Ectodermal cell (in vitro differentiated cells): ENCODE measurements around the gene GPD1L.
"Not testable (repeated sequence)": the region's sequence is repeated elsewhere in the genome, so short reads cannot be mapped to it uniquely, and the experiment has no call there.

ENCODE experiments used
- H3K27ac ChIP-seq: 2 replicates; pipeline ENCODE4 v1.7.0; 2013; ENCODE audit warnings: mild to moderate bottlenecking, low read depth, low read length; ENCODE audit not compliant: insufficient read depth, poor library complexity, severe bottlenecking
- H3K27me3 ChIP-seq: 2 replicates; pipeline ENCODE4 v1.7.0; 2013; ENCODE audit warnings: mild to moderate bottlenecking, low read length; ENCODE audit not compliant: insufficient read depth, control insufficient read depth, poor library complexity, severe bottlenecking
- H3K36me3 ChIP-seq: one replicate; pipeline ENCODE4 v1.7.0; 2013; ENCODE audit warnings: low read length; ENCODE audit not compliant: control insufficient read depth, insufficient read depth
- H3K4me1 ChIP-seq: one replicate; pipeline ENCODE4 v1.7.0; 2013; ENCODE audit warnings: low read length; ENCODE audit not compliant: control insufficient read depth, insufficient read depth
- H3K4me3 ChIP-seq: 2 replicates; pipeline ENCODE4 v1.7.0; 2013; ENCODE audit warnings: low read depth, low read length, control low read depth; ENCODE audit not compliant: insufficient read depth
- H3K9me3 ChIP-seq: 2 replicates; pipeline ENCODE4 v1.7.0; 2013; ENCODE audit warnings: mild to moderate bottlenecking, low read length, moderate library complexity; ENCODE audit not compliant: control insufficient read depth
- WGBS, 2 experiments: methylation state at CpG; one replicate each; pipeline ENCODE4 v1.1.7; 2013; ENCODE audit warnings: missing lambda C conversion rate in 2 of 2; 5-methylcytosine and 5-hydroxymethylcytosine counted together

GPD1L gene

GRCh38 chr3:32176989-32177701, 70.7 kb downstream of the GPD1L start:
- Histone ChIP-seq H3K27ac (no peak overlapping the region), H3K27me3 (no peaks in the 10 kb centered on the region), H3K36me3 (no peaks in the 10 kb centered on the region), H3K4me3 (no peak overlapping the region), H3K4me1 (no peaks in the 10 kb centered on the region), H3K9me3 (no peaks in the 10 kb centered on the region)
- 38 to 40% methylated on average over 9 of the region's 9 CpGs for WGBS, 2 experiments

- Histone ChIP-seq H3K4me1 (no peaks in the 10 kb centered on the region), H3K4me3 (no peak overlapping the region), H3K27ac (no peak overlapping the region), H3K36me3 (no peaks in the 10 kb centered on the region), H3K9me3 (no peaks in the 10 kb centered on the region), H3K27me3 (no peaks in the 10 kb centered on the region)
- WGBS, 2 experiments, result 45 to 51% methylated on average over 5 of the region's 5 CpGs
These were observed 71.3 kb downstream of the GPD1L start for GRCh38 chr3:32177702-32178198.

GRCh38 chr3:32180141-32180784, 73.8 kb downstream of the GPD1L start:
- H3K4me3 ChIP-seq, result no peak overlapping the region
- 94% methylated on average over 7 of the region's 7 CpGs for WGBS, 2 experiments
- no peaks in the 10 kb centered on the region for H3K4me1 ChIP-seq
- H3K27ac ChIP-seq, result no peak overlapping the region
- H3K36me3 ChIP-seq, result no peaks in the 10 kb centered on the region
- H3K27me3 ChIP-seq, result no peaks in the 10 kb centered on the region
- H3K9me3 ChIP-seq, result no peaks in the 10 kb centered on the region

GRCh38 chr3:32181365-32181764, 74.9 kb downstream of the GPD1L start:
- 92 to 94% methylated on average over 7 of the region's 7 CpGs for WGBS, 2 experiments
- Histone ChIP-seq H3K27ac (no peak overlapping the region), H3K36me3 (no peaks in the 10 kb centered on the region), H3K4me3 (no peak overlapping the region), H3K4me1 (no peaks in the 10 kb centered on the region), H3K9me3 (no peaks in the 10 kb centered on the region), H3K27me3 (no peaks in the 10 kb centered on the region)

GRCh38 chr3:32181796-32182195, 75.4 kb downstream of the GPD1L start:
- Histone ChIP-seq H3K4me1 (no peaks in the 10 kb centered on the region), H3K36me3 (no peaks in the 10 kb centered on the region), H3K9me3 (no peaks in the 10 kb centered on the region), H3K4me3 (no peak overlapping the region), H3K27me3 (no peaks in the 10 kb centered on the region), H3K27ac (no peak overlapping the region)
- WGBS, 2 experiments, result 93 to 98% methylated on average over 6 of the region's 6 CpGs

DNA sequence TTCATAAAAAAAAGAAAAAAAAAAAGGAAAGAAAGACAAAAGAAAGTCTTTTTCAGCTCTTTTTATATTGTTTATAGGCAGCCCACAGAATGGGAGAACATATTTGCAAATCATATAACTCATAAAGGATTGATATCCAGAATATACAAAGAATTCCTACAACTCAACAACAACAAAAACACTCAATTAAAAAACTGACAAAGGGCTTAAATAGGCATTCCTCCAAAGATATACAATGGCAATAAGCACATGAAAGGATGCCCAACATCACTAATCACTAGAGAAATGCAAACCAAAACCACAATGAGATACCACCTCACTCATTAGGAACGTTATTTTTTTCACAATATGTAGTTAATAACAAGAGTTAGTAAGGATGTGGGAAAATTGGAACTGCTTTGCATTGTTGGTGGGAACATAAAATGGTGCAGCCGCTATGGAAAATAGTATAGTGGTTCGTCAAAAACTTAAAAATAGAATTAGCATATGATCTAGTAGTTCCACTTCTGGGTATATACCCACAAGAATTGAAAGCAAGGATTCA, 77.8 kb downstream of the GPD1L start:
- WGBS, 2 experiments, result 91 to 92% methylated on average over 2 to 3 of the region's 3 CpGs
- Histone ChIP-seq H3K9me3 (no peaks in the 10 kb centered on the region), H3K4me3 (no peak overlapping the region), H3K27ac (no peak overlapping the region), H3K4me1 (no peaks in the 10 kb centered on the region), H3K27me3 (no peaks in the 10 kb centered on the region), H3K36me3 (no peaks in the 10 kb centered on the region)

DNA sequence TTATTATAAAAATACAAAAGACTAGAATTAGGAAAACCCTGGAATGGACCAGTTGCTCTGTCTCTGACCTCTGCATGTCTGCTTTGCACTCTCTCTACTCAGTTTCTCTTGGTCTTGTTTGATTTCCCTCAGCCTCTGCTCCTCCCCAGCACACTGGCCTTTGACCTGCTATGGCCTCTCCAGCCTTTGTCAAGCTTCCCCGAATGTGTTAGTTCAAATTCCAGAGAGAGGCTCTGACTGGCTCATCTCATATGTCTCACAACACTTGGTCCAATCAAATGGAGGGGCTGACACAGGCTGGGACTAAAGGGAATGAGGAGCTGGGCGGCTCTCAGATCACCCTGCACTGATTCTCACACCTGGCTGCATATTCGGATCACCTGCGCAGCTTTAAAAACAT, 79.7 kb downstream of the GPD1L start:
- Histone ChIP-seq H3K27me3 (no peaks in the 10 kb centered on the region), H3K4me3 (no peak overlapping the region), H3K9me3 (no peaks in the 10 kb centered on the region), H3K36me3 (no peaks in the 10 kb centered on the region), H3K27ac (no peak overlapping the region), H3K4me1 (no peaks in the 10 kb centered on the region)
- 83 to 84% methylated on average over 4 of the region's 4 CpGs for WGBS, 2 experiments

GRCh38 chr3:32186876-32187275, 80.5 kb downstream of the GPD1L start:
- H3K4me1 ChIP-seq, result no peaks in the 10 kb centered on the region
- H3K27ac ChIP-seq, result no peak overlapping the region
- no peaks in the 10 kb centered on the region for H3K9me3 ChIP-seq
- H3K4me3 ChIP-seq, result no peak overlapping the region
- H3K27me3 ChIP-seq, result no peaks in the 10 kb centered on the region
- 87 to 98% methylated on average over 2 of the region's 2 CpGs for WGBS, 2 experiments
- H3K36me3 ChIP-seq, result no peaks in the 10 kb centered on the region

- WGBS, 2 experiments, result 54 to 55% methylated on average over 3 of the region's 3 CpGs
- Histone ChIP-seq H3K9me3 (no peaks in the 10 kb centered on the region), H3K36me3 (no peaks in the 10 kb centered on the region), H3K4me3 (no peak overlapping the region), H3K4me1 (no peaks in the 10 kb centered on the region), H3K27ac (no peak overlapping the region), H3K27me3 (no peaks in the 10 kb centered on the region)
These were observed 83.3 kb downstream of the GPD1L start for GRCh38 chr3:32189693-32190092.

DNA sequence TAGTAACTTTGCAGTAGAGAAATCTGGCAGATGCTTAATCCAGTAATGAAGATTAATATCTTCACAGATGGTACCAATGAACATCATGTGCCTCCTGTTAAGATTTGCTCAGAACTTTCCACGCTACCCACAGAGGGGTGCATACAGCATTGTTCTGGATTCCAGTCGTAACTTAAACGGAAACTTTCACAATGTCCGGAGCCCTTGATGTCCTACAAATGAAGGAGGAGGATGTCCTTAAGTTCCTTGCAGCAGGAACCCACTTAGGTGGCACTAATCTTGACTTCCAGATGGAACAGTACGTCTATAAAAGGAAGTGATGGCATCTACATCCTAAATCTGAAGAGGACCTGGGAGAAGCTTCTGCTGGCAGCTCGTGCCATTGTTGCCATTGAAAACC, 84.1 kb downstream of the GPD1L start:
- not testable (repeated sequence) for H3K27ac ChIP-seq, H3K4me1 ChIP-seq, H3K36me3 ChIP-seq, H3K9me3 ChIP-seq, H3K27me3 ChIP-seq, H3K4me3 ChIP-seq
- 95 to 97% methylated on average over 6 of the region's 6 CpGs for WGBS, 2 experiments
